NCI-H748 (cell line): ENCODE data around the gene SOX2.

ENCODE experiments used
- DNase-seq: peaks from one replicate; lab custom pipeline; 2025; ENCODE audit not compliant: unreplicated experiment; lab: John Stamatoyannopoulos, UW

Gene SOX2

GRCh38 chr3:181711325-181712135, at the start of gene SOX2:
TSS of gene SOX2 (plus strand) at chr3:181711925. CDS start at chr3:181712361, 436 bp downstream.
- peak; percentile 91 for DNase-seq

GRCh38 chr3:181683563-181683962, 28.2 kb upstream of the SOX2 start:
- DNase-seq: no peak

- DNase-seq: peak; percentile 28
Measured at GRCh38 chr3:181687190-181687589, 24.5 kb upstream of the SOX2 start.

- DNase-seq: no peak
Measured at GRCh38 chr3:181687731-181688130, 24.0 kb upstream of the SOX2 start.

GRCh38 chr3:181689546-181689945, 22.2 kb upstream of the SOX2 start:
- no peak for DNase-seq

GRCh38 chr3:181690769-181691168, 21.0 kb upstream of the SOX2 start:
- no peak for DNase-seq

GRCh38 chr3:181691901-181692300, 19.8 kb upstream of the SOX2 start:
- no peak for DNase-seq

- no peak for DNase-seq
Measured at GRCh38 chr3:181692311-181693145, 19.2 kb upstream of the SOX2 start.

GRCh38 chr3:181693280-181693679, 18.4 kb upstream of the SOX2 start:
- no peak for DNase-seq

- no peak for DNase-seq
Measured at GRCh38 chr3:181694805-181695660, 16.7 kb upstream of the SOX2 start.

GRCh38 chr3:181695661-181696491, 15.8 kb upstream of the SOX2 start:
- no peak for DNase-seq

- no peak for DNase-seq
Measured at GRCh38 chr3:181696626-181697230, 15.0 kb upstream of the SOX2 start.

GRCh38 chr3:181698263-181698954, 13.3 kb upstream of the SOX2 start:
- peak; percentile 22 for DNase-seq

GRCh38 chr3:181699171-181699903, 12.4 kb upstream of the SOX2 start:
- DNase-seq: peak; percentile 76

- peak; percentile 86 for DNase-seq
Measured at GRCh38 chr3:181700168-181701087, 11.3 kb upstream of the SOX2 start.

GRCh38 chr3:181701096-181701495, 10.6 kb upstream of the SOX2 start:
- peak; percentile 78 for DNase-seq

GRCh38 chr3:181703601-181704420, 7.9 kb upstream of the SOX2 start:
- no peak for DNase-seq
